NK-92 treated with Interleukin-12 subunit alpha and Interleukin-12 subunit beta, amount 100 ng/mL, for 24 hours (cell line): ENCODE measurements around the gene AMBRA1.

Experiments used
- DNase-seq: peaks from one replicate; lab custom pipeline; 2025; lab: John Stamatoyannopoulos, UW

Gene AMBRA1

DNA sequence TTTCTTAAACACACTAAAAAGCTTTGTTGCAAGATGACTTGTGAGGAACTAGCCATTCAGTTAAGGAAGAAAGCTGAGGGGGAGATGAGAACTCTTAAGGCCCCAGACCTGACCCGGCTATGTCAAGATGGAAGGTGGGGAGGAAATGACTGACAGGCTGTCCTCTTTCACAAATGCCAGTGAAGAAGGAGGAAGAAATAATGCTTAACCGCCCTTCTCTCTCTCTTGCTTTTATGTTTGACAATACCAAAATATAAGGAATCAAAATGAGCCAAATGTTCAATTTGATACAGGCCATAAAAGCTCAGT lies 87.4 kb downstream of the AMBRA1 start:
- DNase-seq, result no peak

DNA sequence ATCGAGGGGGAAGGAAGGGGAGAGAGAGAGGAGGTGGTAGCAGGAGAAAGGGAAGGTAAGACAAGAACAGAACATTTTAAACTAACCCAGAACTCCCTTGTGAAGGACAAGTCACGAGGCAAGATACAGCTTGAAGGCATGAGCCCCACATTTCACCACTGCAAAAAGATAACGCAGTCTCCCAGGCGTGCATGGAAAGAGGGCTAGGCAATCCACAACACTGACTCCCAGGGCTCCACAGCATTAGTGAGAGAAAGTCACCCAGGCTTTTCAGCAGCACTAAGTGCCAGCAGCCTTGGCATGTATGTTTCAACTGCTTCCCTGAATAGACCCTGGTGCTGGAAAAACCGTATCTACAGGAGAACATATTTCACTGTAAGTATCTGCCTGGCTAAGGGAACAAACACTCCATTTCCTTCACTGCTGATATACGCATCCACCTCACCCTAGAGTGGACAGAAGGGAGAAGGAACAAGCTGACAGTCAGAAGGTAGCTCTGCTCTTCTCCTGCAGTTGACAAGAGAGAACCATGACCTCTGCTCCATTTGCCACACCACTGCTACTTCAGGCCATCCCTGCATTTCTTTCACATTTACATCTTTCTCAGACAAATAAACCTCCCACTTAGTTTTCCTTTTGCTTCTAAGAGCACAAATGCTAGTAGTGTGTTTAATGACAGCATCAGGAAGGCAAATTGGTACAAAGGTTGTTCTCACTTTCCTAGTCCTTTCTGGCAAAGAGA lies 87.9 kb downstream of the AMBRA1 start:
- DNase-seq, result no peak

DNA sequence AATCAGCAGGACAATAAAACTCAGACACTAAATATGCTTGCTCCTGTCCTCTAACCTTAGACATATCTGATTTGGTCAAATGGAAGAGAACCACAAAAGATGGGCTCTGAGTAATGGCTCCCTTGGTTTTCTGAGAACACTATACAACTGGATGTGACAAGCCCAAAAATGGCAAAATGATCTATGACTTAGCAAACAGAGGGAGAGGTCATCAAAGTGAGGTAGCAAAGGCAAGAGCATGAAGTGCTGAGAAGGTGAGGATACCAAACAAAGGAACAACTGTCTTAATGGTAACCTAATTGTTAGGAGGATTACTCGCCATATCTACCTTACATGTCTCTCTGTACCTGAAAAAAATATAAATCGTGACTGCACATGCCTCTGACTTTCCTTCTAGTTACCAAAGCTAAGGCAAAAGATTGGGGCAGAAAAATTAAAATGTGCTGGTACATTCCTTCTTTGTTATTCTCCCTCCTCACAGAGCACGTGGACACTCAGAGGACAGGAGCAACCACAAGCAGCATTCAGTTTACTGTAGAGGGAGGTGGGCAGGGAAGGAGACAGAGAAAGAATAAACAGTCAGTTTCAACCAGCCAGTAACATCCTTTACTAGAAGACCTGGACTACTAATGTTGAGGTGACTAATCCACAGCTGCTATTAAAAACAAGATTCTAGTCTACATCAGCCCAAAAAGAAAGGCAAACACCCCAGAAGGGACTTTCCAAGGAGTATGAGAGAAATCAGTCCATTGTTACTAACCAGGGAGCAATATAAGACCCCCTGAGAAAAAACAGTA lies 88.8 kb downstream of the AMBRA1 start:
- no peak for DNase-seq

DNA sequence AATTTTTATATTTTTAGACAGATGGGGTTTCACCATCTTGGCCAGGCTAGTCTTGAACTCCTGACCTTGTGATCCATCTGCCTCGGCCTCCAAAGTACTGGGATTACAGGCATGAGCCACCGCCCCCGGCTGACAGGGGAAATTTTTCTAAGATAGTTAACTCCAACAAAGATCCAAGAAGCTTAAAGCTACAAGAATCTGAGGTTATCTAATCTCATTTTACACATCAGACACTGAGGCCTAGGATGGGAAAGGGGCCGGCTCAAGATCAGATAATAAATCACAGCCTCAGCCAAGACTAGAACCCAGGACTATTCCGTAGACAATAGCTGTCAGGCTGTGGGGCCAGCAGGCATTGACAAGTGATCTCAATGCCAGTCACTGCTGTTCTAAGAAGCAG lies 94.0 kb downstream of the AMBRA1 start:
- DNase-seq, result no peak

DNA sequence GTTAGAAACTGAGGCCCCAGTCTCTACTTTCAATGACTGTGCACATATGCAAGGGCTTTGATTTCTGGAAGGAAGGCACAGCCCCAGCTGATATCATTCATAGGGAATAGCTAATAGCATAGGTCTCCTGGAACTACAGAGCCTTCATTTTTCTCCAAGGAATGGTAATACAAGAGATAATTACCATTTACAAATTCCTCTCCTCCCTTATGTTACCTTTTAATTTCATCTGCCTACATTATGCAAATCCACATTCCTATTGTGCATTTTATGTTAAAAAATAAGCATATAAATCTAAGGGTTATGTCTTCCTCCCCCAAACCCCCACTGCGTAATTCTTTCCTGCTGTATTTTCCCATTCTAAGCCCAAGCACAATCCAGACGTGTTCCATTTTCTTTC lies 94.9 kb downstream of the AMBRA1 start:
- no peak for DNase-seq

DNA sequence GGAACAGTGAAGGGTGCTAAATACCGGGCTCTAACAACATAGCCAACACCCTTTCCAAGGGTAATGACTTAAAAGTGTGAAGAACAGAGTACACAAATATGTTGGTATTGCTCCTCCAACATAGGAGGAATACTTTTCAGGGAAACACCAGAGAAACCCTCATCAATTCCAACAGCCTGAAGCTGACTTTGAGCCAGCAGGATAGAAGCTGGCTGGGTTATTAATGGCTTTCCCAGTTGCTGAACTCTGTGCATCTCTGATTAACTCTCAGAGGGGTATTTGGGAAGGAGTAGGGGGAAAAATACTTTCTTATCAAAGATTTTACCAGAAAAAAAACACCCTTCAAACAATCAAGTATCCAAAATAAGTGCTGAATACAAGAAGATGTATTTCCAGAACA lies 95.6 kb downstream of the AMBRA1 start:
- no peak for DNase-seq

DNA sequence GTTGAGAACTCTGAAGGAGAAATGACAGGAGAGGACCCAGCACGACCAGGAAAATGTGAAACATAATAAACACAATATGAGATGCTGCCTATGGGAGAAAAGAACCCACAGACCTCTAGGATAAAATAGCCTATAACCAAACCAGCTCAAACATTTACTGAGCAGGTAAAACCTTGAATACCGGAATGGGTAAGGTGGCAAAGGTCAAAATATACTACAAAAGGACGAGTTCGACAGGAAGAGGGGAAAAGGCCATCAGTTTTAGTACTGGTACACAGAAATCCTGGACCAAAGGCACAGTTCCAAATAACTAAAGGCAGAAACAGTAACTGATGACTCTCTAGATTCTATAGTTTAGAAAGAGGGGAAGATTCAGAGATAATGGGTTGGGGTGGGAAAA lies 96.3 kb downstream of the AMBRA1 start:
- no peak for DNase-seq

DNA sequence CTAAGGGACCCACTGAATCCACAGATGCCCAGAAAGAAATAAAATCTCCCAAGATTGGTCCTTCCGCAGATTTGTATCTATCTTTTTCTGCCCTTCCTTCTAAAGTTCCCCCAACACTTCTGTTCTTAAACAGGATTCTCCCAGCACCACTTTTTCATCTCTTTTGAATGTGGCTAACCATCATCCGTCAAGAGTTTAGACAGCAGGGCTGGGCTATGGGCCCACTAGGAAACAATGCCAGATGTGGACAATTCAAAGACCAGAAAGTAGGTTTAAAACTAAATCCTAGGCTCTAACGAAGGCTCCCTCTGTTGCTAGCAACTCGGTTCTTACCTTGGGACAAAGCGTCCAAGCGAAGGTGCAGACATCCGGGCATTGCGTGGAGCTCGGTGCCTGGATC lies 100.0 kb downstream of the AMBRA1 start:
- DNase-seq, result no peak

DNA sequence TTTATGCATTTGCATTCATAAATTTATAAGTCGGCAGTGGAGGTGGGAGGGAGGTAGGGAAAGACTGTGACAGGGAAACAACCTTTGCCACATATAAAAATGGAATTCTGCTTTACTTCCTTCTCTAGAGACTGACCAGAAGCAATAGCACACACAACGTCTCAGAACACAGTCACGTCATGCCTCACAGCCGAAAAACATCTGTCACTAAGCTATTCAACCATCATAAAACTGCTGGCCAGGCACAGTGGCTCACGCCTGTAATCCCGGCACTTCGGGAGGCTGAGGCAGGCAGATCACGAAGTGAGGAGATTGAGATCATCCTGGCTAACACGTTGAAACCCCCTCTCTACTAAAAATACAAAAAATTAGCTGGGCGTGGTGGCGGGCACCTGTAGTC lies 101.3 kb downstream of the AMBRA1 start:
- no peak for DNase-seq

DNA sequence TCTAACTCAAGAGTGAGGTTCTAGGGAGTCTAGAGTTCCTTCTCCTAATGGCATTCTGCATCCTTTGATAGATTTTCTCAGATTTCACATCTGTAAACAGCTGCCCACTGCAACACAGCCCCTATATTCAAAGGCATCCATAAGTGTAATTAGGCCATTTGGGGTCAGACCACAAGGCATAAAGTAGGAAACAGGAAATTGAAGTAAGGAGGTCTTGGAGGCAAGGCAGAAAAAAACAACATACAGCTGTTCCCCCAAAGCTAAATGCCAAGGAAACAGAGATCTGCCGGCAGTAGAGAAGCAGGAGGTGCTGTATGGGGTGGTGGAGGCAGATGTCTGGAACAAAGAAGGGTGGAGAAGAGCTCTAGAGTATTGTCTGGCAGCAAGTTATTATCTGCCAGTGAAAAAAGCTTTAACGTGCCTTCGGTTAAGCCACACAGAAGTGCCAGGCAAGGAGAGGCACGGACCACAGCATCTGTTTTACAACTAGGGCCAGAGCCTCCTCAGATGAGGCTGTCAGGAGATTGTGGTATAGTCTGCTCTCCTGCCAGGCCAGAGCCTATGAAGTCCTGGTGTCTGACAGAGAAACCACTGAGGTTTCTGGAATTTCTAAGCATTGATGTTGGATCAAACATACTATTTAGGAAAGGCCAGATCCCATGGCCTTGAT lies 102.0 kb downstream of the AMBRA1 start:
- DNase-seq, result no peak

DNA sequence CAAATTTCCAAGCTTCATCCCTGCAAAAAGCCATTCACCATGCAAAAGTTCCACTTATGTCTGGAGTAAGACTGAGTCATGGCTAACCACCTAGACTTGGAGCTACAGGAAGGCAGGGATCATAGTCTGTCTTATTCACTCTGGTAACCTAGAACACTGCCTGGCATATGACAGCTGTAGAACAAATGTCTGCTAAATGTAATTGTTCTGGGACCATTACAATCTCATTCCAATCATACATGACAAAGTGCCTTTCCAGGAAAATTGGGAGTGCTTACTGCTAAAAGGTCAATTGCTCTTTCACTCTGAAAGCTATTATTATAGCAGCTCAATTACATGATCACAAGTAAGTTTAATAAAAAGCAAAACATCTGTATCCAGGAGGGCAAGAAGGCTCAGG lies 103.2 kb downstream of the AMBRA1 start:
- DNase-seq, result no peak

DNA sequence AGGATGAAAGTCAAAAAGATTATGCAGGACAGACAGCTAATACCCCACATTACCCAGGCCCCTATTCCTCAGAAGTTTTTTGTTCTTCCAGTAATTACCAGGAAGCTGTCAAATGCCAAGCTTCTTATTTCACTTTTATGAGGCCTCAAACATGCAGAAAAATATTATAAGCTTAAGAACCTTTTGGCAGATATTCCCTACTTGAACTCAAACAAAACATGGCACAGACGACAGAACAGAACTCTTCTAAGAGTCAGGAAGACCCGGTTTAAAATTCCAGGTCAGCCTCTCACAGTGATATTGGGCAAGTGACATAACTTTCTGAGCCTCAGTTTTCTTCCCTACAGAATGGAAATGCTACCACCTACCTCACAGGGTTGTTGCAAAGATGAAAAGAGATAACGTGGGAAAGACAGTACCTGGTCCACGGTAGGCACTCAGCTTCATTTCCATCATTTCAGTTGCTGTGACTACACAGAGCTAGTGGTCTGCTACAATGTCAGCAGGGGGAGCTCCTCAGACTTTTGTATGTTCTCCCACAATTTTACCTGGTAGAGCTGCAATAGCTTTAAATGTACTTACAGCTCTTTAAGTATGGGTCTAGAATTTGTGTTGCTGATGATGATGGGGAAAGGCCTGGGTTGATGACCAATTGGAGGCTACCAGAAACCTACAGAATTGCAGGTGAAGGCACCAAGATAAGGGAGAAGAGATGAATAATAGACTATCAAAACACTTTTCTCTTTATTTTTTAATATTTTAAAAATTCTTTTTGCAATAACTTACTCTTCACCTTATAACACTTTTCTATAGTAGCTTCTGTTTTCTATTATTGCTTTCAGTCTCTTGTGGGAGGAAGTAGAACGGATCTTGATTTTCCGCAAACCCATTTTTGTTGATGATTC lies 103.9 kb downstream of the AMBRA1 start:
- DNase-seq, result no peak

DNA sequence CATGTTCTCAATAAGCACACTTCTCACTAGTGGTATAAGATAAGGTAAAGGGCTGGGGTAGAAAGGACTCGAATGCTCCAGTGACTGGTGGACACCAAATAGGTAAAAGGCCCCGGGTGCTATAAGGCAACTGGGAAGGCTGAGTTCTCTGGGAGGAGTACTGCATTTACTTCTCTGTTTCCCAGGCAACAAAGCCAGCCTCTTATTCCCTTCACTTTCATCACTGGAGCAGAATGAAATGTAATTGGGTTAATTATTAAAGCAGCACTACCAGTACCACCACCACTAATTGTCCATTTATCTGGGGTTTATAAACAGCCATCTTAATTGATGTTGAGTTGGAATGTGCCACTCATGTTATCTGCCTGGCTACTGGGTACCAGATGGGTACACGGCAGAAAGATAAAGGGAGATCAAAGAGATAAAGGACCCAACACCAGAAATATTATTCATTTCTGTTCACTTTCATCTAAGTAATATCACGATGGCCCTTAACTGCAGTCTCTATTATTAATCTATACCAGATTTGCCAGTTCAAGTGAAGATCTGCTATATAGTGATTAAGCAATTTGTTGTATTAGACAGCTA lies 107.9 kb downstream of the AMBRA1 start:
- no peak for DNase-seq

DNA sequence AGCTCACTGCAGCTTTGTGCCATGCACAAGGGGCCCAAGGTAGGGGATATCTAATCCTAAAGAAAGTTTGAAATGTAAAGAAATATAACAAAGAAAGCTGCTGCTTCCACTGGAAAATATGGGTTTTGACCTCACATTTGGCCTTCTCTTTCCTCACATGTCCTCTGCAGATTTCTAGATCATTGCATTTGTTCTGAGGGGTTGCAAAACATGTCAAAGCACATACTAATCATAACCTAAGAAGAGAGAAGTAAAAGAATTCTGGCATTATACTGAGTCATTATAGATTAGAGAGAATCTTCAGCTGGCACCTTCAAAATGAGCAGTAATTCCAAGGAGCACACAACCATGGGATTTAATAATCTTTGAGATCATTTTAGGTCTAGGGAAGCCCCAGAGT lies 109.7 kb downstream of the AMBRA1 start:
- DNase-seq, result no peak

DNA sequence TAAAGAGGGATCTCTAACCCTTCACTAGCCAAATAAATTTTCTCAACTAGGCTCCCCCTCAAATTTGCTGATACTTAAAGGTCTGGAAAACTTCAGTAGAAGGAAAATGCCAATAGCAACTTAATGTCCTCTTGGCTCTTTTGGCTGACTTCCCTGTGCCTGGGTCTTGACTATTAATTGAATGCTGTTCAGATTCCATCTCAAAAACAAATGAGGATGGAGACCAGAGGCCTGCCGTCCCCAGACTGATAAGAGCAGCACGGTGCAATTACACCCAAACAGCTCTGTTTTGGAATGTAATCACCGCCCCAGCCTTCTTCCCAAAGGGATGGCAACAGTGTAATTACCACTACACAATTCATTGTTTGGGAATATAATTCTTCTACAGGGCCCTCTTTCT lies 112.9 kb downstream of the AMBRA1 start:
- no peak for DNase-seq

DNA sequence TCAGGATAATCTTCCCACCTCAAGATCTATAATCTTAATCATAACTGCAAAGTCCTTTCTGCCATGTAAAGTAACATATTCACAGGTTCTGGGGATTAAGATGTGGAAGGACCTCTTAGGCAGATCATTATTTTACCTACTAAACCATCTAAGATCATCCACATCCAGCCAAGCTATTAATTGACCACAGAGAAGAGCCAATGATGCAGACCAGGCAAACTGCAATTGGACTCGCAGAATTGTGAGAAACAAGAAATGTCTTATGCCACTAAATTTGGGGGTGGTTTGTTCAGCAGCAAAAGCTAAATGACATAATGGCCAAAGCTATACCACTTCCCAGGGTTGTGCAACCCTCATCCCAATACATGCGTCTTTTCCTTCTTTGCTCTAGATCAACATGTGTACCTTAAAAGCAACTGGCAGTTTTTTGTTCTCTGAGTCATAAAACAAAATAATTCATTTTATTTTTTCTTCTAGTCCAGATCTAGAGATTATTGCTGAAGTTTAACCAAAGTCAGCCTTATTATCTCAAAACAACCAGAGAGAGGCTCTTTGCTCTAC lies 113.6 kb downstream of the AMBRA1 start:
- DNase-seq, result no peak

DNA sequence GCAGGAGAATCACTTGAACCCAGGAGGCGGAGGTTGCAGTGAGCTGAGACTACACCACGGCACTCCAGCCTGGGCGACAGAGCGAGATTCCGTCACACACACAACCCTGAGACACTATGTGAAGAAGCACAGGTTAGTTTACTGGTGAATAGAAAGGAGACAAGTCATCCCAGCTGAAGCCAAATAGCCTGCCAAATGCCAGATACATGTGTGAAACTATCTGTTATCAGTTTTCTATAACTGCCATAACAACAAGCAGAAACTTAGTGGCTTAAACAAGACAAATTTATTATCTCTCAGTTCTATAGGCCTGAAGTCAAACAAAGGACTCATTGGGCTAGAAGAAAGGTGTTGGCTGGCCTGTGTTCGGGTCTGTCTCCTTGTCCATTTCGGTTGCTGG lies 114.2 kb downstream of the AMBRA1 start:
- DNase-seq, result no peak

DNA sequence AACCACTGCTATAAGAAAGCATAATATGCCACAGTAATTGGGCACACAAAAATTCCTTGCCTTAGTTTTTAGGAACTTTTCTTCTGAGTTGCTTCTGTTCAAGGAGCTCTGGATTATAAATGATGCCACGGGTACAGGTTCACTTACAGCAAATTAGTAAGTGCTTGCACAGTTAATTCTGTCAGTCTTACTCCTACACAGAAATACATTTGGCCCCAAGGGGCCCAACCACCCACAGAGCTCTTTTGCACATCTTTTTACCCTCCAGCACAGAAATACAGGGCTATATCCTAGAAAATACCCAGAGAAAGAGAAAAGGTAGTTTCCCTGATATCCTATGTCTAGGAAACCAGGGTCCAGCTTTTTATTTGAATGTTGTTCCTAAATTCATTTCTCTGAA lies 115.6 kb downstream of the AMBRA1 start:
- DNase-seq, result no peak

DNA sequence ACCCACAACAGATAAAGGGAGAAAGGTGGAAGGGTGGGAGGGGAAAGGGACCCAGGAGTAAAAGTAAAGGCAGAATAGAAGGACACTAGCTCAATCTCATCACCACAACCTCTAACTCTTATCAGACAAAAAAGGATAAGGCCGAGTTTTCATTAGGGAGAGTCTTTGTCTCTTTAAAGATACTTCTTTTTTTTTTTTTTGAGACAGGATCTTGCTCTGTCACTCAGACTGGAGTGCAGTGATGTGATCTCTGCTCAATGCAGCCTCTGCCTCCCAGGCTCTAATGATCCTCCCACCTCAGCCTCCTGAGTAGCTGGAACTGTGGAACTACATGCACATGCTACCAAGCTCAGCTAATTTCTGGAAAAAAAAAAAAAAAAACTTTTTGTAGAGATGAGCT lies 116.7 kb downstream of the AMBRA1 start:
- no peak for DNase-seq

DNA sequence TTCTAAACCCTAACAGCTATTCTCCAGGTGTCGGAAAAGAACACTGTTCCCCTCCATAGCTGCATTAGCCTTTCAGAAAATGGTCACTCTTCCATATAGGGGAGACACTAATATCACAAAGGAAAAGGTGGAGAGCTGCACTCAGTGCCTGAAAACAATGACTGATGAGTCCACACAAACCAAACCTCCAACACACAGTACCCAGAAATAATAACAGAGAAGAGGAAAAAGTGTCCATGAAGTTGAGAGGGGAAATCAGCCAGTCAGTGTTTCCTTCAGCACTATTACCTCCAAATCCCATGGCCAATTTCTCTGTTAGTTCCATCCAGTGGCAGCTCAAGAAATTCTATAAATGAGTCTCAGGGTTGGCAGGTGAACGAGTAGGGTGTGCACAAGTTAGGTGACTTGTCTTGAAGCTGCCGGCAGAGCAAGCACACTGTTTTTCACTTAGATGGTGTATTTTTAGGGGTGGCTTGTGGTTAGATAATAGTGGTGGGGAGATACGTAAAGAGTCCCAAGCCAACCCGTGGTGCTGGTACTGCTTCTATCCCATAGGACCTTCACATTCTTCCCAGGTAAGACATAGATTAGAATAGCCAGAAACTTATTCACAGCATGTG lies 117.8 kb downstream of the AMBRA1 start:
- DNase-seq, result no peak
